ENCODE measurements around the gene LYRM4.

LYRM4 gene

DNA sequence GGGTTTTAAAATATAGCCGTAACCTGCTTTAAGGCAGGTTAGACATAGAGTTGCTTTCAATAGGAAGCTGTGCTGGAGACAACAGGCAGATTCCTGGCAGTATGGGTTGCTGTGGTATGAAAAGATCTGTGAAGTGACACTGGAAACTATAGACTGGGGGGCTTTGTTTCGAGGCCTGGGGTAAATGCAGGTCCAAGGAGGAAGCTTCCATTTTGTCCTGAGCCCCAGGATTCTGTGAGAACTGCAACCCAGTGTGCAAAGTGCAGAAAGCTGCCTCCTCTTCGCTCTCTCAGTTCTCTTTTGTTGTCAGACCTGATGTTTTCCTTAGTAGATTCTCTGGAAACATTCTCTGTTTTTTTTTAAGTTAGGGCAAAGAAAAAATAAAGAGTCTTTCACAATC, 86.9 kb downstream of the LYRM4 start:
- Histone ChIP-seq H3K9ac (no peak overlapping the region; the same call in 1 of the 2 replicates), H3K27me3 (ENCODE audit: insufficient read depth, low read depth) (no peaks in the 10 kb centered on the region), H3K27ac (peak overlapping the region; percentile 32), H3K36me3 (ENCODE audit: insufficient read depth) (no peaks in the 10 kb centered on the region), H4K20me1 (ENCODE audit: insufficient read depth) (no peaks in the 10 kb centered on the region), H3K79me2 (ENCODE audit: insufficient read depth, low read depth) (no peaks in the 10 kb centered on the region), H3K4me1 (ENCODE audit: low read depth, poor library complexity, severe bottlenecking) (peaks cover 21% of the 10 kb centered on the region), H3K4me2 (peak overlapping the region; percentile 43), H2AFZ (ENCODE audit: low read depth) (no peak overlapping the region; the same call in 1 of the 2 replicates), H3K4me3 (IDR thresholded peaks at IDR 0.05; ENCODE audit: insufficient read depth, low read depth, low read length) (no peak overlapping the region)
- TF ChIP-seq, protein P1, sequence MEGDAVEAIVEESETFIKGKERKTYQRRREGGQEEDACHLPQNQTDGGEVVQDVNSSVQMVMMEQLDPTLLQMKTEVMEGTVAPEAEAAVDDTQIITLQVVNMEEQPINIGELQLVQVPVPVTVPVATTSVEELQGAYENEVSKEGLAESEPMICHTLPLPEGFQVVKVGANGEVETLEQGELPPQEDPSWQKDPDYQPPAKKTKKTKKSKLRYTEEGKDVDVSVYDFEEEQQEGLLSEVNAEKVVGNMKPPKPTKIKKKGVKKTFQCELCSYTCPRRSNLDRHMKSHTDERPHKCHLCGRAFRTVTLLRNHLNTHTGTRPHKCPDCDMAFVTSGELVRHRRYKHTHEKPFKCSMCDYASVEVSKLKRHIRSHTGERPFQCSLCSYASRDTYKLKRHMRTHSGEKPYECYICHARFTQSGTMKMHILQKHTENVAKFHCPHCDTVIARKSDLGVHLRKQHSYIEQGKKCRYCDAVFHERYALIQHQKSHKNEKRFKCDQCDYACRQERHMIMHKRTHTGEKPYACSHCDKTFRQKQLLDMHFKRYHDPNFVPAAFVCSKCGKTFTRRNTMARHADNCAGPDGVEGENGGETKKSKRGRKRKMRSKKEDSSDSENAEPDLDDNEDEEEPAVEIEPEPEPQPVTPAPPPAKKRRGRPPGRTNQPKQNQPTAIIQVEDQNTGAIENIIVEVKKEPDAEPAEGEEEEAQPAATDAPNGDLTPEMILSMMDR (conservative IDR thresholded peaks at IDR 0.05; ENCODE audit: low read depth, low read length): no peak

DNA sequence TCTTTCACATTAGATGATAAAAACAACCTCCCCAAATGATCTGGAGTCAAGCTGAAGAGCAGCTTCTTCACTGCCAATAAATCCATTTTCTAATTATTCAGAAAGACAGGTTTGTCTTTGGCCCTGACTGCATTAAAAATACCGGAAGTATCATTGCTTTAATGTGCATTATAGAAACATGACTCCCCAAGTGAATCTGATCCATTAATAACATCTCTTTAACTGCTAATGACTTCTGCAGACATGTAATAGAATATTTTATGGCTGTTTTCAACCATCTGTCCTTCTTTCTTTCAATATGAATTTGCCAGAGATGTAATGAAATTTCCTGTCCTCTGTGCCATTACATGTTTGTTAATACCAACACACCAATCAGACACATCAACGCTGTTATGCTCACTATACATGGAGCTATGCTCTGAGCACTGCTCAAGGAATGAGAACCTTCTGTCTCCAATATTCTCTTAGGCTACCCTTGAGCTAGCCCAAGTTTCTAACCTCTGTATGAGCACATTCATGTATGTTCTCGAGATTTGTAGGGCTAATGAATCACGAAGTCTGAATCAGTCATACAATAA, 87.8 kb downstream of the LYRM4 start:
- TF ChIP-seq, protein P1 (conservative IDR thresholded peaks at IDR 0.05; ENCODE audit: low read depth, low read length): no peak
- peaks cover 21% of the 10 kb centered on the region for H3K4me1 ChIP-seq (ENCODE audit: low read depth, poor library complexity, severe bottlenecking)
- H4K20me1 ChIP-seq (ENCODE audit: insufficient read depth): no peaks in the 10 kb centered on the region
- H3K4me2 ChIP-seq: no peak overlapping the region
- no peak overlapping the region for H3K4me3 ChIP-seq (IDR thresholded peaks at IDR 0.05; ENCODE audit: insufficient read depth, low read depth, low read length)
- H3K27ac ChIP-seq: no peak overlapping the region
- no peak overlapping the region for H3K9ac ChIP-seq
- no peak overlapping the region for H2AFZ ChIP-seq (ENCODE audit: low read depth)
- no peaks in the 10 kb centered on the region for H3K36me3 ChIP-seq (ENCODE audit: insufficient read depth)
- H3K27me3 ChIP-seq (ENCODE audit: insufficient read depth, low read depth): no peaks in the 10 kb centered on the region
- H3K79me2 ChIP-seq (ENCODE audit: insufficient read depth, low read depth): no peaks in the 10 kb centered on the region

DNA sequence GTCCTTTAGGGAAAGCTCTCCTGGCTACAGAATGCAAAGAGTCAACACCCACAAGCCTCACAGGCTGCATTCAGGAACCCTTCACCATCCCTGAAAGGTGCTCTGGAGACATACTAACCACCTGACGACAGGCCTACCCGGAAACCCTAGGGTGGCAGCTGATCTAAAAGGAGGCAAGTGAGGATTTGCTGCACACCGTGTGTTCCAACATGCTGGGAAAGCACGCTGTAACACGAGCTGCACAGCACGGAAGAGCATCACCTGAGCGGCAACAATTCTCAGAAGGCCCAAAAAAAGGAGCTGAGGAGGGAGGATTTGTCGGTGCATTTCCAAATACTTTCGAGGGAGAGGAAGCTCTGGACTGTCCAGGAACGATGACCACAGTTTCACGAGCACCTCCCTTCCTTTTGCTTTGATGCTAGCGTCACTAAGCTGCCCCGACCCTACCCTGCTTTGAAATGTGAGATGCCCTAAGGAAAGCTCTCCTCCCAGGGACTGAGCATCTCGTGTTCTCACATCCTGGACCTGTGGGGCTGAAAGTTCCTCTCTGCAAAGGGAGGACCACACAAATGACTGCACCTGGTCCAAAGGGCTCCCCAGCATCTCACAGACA, 88.6 kb downstream of the LYRM4 start:
- Histone ChIP-seq H4K20me1 (ENCODE audit: insufficient read depth) (no peaks in the 10 kb centered on the region), H3K4me2 (no peak overlapping the region), H3K27ac (no peak overlapping the region), H3K79me2 (ENCODE audit: insufficient read depth, low read depth) (no peaks in the 10 kb centered on the region), H3K9ac (no peak overlapping the region), H3K4me1 (ENCODE audit: low read depth, poor library complexity, severe bottlenecking) (peaks cover 21% of the 10 kb centered on the region), H3K27me3 (ENCODE audit: insufficient read depth, low read depth) (no peaks in the 10 kb centered on the region), H3K36me3 (ENCODE audit: insufficient read depth) (no peaks in the 10 kb centered on the region), H3K4me3 (IDR thresholded peaks at IDR 0.05; ENCODE audit: insufficient read depth, low read depth, low read length) (no peak overlapping the region), H2AFZ (ENCODE audit: low read depth) (no peak overlapping the region)
- TF ChIP-seq, protein P1 (conservative IDR thresholded peaks at IDR 0.05; ENCODE audit: low read depth, low read length): no peak

DNA sequence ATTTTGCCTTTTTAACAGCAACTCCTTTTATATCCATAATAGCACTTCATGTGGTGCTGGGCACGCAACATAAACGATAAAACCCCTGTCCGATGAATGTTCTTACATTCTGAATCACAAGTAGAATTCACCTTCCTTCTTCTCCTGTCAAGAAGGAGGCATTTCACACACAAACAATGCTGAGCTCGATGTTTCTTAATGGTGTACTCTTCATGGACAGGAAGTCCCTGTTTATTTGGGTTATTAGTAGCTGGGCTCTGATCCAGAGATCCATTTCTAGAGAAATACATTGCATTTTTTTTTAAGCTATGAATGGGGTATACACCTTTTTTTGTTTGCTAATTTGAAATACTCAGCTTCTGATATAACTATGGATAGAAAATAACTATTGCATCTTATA, 93.2 kb downstream of the LYRM4 start:
- TF ChIP-seq, protein P1 (conservative IDR thresholded peaks at IDR 0.05; ENCODE audit: low read depth, low read length): no peak

More for the DNA sequence above, 93.2 kb downstream of the LYRM4 start:
- no peak overlapping the region for H2AFZ ChIP-seq (ENCODE audit: low read depth)
- H3K27me3 ChIP-seq (ENCODE audit: insufficient read depth, low read depth): no peaks in the 10 kb centered on the region
- no peak overlapping the region for H3K27ac ChIP-seq
- H3K36me3 ChIP-seq (ENCODE audit: insufficient read depth): no peaks in the 10 kb centered on the region
- H3K4me3 ChIP-seq (IDR thresholded peaks at IDR 0.05; ENCODE audit: insufficient read depth, low read depth, low read length): no peak overlapping the region
- H3K79me2 ChIP-seq (ENCODE audit: insufficient read depth, low read depth): no peaks in the 10 kb centered on the region
- H3K4me2 ChIP-seq: no peak overlapping the region
- H3K4me1 ChIP-seq (ENCODE audit: low read depth, poor library complexity, severe bottlenecking): peaks cover 12% of the 10 kb centered on the region
- H4K20me1 ChIP-seq (ENCODE audit: insufficient read depth): no peaks in the 10 kb centered on the region
- no peak overlapping the region for H3K9ac ChIP-seq
